ENCODE data around the gene HDAC9.

DNA sequence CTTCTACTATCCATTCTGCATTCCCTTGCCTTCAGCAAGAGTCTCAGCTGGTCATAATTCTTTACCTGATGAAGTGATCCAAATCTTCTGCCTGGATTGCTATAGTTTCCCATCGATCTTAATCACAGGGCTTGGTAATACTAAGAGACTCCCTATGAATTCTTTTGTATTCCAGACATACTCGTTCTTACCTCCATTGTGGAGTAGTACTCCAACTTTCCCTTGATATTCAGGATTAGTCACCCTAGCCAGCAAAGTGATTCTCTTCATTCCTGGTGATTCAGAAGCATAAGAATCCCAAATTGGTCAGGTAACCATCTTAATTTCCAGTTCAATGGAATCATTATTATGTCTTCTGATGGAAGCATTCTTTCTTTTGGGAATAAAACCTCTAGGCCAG, 525.2 kb downstream of the HDAC9 start:
- no peak for TF ChIP-seq POLR2A (IDR thresholded peaks at IDR 0.05; ENCODE audit: low read length)
- no peak for TF ChIP-seq GATA1 (IDR thresholded peaks at IDR 0.05; ENCODE audit: low read depth, low read length)

All from erythroblast (primary cell).